Stimulated activated CD8-positive, alpha-beta memory T cell treated with anti-CD3 and anti-CD28 coated beads, Interleukin-12 subunit alpha, Interleukin-12 subunit beta, amount 100 ng/mL, for 24 hours (primary cell): Measurements from ENCODE around the gene KRTAP5-2.
"Not testable (repeated sequence)": the region's sequence is repeated elsewhere in the genome, so short reads cannot be mapped to it uniquely, and the experiment has no call there.

Source experiments
- DNase-seq: peaks from one replicate; pipeline ENCODE4 v3.0.0-alpha.2; 2020; ENCODE audit errors: extremely low read depth

KRTAP5-2 gene, protein sequence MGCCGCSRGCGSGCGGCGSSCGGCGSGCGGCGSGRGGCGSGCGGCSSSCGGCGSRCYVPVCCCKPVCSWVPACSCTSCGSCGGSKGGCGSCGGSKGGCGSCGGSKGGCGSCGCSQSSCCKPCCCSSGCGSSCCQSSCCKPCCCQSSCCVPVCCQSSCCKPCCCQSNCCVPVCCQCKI

DNA sequence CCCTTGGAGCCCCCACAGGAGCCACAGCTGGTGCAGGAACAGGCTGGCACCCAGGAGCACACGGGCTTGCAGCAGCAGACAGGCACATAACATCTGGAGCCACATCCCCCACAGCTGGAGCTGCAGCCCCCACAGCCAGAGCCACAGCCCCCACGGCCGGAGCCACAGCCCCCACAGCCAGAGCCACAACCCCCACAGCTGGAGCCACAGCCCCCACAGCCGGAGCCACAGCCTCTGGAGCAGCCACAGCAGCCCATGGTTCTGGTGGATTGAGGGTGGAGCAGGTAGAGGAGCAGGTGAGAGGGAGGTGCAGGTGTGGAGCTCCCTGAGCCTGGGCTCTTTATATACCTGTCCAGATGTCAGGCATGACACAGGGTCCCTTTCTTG lies at the start of gene KRTAP5-2:
TSS of gene KRTAP5-2 (minus strand) at position 301 of the 387 bp plus-strand sequence. CDS start at position 257, 44 bp downstream.
- no peak for DNase-seq

DNA sequence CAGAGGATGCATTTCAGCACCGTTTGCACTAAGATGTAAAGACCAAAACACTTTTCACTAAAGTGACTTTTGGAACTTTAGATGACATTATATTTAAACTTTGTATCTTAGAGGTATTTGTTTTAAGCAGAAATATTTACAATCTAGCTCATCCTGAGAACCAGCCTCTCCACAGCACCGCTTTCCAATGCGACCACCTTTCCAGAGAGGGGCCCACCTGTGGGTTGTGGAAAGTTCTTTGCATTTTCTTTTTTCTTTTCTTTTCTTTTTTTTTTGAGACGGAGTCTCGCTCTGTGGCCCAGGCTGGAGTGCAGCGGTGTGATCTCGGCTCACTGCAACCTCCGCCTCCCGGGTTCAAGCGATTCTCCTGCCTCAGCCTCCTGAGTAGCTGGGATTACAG lies 48.4 kb upstream of the KRTAP5-2 start:
- DNase-seq = not testable (repeated sequence)

DNA sequence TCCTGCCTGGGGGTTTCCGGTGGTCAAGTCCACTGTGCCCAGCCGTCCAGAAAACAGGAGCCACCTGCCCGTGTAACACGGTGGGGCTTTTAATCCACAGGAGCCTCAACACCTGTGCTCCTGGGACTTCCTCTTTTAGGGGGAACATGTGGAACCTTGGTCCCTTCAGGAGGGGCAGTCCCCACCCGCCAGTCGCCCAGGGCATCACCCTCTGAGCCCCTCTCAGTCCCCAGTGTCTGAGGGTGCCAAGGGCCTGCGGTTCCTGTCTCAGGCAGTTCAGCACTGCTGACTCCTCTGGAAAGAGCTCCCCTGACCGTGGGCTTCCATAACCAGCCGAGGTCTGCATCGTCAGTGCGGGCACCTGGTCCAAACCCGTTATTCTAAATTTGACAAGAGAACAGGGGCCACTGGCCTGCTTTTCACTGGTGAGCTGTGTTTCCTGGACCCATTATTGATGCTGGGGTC lies 47.3 kb upstream of the KRTAP5-2 start:
- DNase-seq = no peak

DNA sequence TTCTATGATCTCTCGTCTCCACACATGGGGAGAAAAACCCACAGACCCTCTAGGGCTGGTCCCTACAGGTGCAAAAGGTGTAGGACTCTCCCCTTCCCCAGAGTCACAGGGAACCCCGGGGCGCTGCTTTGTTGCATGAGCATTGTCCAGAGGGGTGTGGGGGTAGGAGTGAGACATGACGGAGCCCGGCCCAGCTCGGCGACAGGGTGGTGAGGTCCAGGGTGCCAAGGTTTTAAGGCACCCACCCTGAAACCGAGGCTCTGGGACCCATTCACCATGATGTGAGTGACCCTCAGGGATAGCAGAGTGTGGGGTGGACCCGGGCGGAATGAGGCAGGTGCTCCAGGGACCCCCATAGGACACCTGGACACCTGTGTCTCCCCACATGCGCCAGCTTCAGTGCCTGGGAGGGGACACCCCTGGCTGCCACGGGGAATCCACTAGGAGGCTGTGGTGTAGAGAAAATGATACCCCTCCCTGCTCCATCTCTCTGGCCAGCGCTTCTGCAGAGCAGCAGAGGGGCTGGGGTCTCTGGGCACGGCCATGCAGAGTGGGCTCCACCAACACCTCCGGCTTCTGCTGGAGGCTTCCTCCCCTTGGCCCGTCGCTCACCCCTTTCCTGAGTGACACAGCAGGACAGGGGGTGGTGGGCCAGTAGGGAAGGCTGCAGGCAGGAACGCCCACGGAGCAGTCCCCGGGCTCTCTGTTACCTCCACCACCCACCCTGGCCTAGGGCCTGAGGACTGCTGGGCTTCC lies 46.7 kb upstream of the KRTAP5-2 start:
- no peak for DNase-seq

DNA sequence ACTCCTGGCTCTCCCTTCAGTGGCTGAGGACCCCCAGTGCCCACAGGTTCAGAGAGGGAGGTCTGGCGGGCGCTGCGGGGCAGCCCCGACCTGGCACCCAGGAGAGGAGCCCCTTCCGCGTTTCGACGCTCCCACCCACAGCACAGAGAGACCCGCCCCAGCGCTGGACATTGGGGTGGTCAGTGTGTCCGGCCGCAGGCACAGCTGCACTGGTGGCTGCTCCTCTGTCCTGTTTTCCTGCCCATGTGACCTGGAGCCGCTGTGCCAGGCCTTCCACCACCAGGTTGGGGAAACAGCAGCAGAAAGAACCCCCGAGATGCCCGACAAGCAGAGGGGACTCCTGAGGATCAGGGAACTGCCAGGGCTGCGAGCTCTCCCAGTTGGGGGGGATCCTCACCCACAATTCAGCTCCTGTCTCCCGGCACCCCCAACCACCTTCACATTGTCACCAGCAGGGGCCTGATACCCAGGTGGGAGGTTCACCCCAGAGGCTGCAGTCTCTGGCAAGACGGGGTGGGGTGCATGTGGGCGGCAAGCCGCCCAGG lies 45.1 kb upstream of the KRTAP5-2 start:
- no peak for DNase-seq

DNA sequence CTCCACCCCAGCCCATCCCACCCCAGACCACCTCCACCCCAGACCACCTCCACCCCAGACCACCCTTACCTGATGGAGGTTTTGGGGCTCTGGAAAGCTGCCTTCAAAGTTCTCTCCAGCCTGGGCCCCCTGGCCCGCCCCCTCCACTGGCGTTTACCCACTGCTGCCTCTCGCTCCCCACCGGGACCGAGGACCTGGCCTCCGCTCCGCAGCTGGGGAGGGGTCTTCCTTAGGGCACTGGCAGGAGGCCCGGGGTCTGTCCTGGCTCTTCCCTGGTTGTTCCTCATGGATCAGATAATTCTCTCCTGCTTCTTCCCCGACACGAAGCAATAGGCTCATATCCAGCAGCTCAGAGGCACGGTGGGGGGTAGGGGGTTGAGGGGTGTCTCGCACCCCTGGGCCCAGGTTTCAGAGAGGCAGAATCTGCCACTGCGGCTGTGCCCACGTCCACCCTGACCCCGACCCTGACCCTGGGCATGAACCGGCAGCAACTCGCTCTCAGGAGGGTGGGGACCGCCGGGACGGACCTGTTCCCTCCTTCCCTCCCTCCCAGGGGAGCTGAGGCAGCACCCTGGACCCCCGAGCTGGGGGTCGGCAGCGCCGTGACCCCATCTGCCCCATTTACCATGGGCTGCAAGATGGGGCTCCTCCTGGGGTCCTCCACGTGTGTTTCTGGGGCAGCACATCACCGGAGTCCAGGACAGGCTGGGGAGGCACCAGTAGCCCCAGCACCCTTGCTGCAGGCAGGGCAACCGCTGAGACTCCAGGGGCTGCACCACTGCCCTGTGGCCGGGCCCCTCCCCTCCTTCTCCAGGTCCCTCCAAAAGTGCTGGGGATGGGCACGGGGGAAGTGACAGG lies 44.4 kb upstream of the KRTAP5-2 start:
- no peak for DNase-seq

DNA sequence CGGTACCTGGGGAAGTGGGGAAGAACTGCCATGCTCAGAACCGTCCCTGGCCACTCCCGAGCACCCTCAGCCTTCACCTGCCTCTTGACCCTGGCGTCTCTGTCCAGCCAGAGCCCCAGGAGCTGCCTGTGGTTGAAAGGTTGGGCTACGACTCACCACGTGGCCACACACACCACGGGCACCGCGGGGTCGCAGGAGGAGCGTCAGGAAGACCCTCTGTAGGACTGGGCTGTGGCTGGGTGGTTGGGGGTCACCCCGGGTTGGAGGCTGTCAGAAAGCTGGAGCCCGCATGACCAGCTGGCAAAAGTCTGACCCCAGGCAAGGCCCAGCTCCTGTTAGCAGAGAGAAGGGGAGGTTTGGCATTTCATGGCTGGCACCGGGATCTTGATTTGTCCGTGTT lies 43.0 kb upstream of the KRTAP5-2 start:
- DNase-seq = no peak

DNA sequence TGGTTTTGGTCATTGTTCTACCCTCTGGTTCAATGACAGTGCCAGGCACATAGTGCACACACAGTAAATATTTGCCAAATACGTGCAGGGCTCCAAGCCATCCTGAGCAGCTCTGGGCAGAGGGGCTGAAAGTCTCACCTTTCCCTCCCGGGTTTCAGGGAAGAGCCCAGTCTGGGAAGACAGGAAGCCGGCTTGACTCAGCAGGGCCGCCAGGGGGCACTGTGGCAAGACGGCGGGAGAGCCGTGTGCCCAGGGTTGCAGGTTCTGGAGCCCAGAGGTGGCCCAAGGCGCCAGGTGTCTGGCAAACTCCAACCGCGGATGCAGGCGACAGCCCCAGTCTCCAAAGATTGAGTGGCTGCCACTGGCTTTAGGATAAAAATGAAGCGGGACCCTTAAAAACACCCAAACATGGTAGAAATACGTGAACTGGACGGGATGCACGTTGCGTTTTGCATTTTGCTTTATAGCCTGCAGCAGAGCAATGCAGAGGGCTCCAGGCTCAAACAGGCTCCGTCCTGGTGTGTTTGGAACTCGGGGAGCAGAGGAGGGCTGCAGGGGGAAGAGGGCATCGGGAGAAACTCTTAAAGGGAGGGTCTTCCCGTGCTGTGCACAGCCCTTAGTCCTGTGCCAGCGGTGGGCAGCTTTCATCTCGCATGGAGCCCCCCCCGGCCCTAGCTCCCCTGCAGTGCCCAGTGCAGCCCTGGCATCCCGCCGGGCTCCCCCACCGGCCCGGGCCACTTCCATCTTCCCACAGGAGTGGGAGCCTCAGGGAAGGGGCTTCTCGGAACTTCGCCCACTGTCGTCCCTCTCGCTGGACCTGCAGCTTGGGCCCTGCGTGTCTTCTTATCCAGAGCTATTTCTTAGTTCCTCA lies 42.2 kb upstream of the KRTAP5-2 start:
- no peak for DNase-seq

DNA sequence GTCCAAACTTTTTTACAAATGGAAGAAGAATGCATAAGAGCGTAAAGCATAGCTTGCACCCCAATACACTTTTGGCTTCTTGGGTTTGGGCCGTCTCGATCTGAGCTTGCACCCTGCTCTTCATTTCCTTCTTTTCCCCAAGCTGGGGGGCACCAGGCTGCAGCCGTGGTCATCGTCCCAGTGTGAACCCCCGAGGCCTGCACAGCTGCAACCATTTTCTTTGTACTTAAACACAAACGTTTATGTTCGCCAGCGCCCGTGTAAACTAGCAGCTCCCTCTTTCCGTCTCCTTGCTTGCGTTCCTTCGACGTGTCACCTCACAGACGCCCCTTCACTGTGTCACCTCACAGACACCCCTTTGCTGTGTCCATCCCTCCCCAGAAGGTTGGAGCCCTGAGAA lies 41.6 kb upstream of the KRTAP5-2 start:
- DNase-seq = no peak

DNA sequence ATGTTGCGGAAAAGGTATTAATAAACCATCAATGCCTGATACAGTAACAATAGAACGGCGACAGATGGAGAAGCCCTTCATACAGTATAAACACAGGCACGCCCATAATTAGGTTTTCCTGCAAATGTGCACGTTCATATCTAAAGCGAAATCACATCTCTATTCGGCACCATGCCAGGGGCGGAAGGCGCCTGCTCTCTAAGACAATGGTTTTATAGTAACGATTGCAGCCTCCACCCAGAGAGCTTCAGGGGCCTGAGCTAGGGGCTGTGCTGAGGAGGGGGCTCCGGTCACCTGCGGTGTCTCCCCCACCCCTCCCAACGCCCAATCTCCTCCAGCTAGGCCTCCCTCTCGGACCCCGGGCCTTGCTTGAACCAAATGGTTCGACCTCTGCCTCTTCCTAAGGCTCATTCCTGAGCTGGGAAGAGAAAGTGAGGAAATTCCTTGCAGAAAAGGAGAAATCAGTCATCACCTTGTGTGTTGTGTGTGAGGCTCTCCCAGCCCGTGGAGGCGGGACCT lies 41.1 kb upstream of the KRTAP5-2 start:
- no peak for DNase-seq

DNA sequence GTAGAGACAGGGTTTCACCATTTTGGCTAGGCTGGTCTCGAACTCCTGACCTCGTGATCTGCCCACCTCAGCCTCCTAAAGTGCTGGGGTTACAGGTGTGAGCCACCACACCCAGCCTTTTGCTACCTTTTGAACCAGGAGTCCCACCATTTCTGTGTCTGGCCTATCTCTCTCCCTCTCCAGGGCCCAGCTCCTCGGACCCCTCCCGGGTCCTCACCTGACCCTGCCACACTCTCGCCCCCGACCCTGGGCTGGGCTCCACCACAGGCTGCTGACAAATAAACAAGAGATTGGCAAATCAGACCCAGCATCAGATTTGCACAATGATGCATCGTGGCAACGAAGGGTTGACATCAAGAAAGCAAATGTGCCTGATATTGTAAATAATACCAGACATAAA lies 40.2 kb upstream of the KRTAP5-2 start:
- no peak for DNase-seq

DNA sequence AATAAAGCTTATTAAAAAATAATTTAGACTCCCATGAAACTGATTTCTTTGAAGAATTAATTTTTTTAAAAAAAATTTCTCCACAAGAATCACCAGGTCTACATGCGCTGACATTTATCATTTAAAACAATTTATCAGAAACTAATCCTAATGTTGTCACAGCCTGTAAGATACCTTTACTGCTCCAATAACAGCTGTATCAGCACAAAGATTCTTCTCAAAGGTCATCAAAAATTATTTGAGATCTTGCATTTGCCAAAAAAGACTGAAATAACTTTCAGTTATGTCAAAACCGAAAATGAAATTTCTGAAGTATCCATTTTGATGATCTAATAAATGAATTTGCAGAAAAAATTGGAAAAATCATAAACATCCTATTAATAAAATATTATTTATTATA lies 39.5 kb upstream of the KRTAP5-2 start:
- no peak for DNase-seq

DNA sequence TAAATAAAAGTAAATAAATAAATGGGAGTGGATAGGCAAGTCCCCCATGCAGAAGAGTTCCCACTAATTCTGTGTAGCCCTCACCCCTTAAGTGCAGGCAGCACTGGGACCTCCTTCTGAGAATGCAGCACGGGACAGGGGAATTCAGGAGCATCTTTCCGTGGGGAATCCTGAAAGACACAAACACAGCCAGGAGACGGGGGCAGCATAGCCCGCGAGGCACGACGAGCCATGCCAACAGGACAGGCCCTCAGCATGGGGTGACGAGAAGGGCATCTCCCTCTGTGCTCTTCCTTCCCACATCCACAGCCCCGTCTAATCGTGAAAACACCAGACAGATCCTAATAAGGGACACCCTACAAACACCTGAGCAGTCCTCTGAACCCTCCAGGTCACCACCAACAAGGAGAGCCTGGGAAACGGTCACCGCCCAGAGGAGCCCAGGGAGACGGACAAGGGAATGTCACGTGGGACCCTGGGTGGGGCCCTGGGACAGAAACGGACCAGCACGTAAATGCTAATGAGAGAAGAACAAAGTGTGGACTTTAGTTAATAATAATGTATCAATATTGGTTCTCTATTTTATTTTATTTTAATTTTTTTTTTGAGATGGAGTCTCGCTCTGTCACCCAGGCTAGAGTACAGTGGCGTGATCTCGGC lies 38.3 kb upstream of the KRTAP5-2 start:
- DNase-seq = no peak

DNA sequence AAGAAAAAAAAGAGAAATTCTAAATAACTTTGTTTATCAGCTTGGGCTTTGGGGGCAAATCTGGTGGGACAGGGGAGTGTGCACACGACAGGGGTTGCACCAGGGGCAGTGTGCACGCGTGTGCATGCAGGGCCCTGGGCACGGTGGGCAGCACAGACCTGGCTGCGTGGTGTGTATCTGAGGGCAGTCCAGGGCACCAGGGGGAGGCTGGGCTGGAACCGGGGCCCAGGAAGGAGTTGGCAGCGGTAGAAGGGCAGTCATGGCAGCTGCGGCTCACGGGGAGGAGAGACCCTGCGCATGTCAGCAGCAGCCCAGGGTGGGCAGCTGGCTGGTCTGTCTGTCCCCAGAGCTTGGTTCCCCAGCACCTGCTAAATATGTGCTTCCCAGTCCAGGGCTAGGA lies 35.8 kb upstream of the KRTAP5-2 start:
- DNase-seq = no peak

DNA sequence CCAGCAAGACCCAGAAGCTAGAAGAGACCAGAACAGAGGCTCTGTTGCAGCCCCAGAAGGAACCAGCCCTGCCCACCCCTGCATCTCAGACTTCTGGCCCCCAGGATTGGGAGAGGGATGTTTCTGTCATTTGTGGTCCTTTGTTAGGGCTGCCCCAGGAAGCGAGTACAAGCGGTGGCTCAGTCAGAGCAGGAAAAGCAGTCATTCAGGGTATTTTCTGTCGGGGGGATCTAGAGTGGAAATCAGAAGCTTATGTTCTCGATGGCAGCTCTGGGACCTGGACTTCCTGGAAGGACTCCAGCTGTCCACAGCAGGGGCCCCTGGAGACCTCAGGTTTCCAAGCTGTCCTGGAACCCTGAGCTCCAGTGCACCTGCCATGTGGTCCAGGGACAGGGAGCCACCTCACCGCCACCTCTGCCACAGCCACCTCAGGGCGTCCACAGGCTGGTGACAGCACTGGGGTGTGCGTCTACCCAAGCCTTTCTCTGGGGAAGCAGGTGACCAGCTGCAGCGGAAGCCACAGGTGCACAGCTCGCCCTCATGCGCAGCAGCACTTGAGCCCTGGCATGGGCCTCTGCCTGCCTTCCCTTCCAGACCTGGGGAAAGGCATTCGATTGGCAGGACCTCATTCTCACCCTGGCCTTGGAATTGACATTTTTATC lies 34.1 kb upstream of the KRTAP5-2 start:
- no peak for DNase-seq

DNA sequence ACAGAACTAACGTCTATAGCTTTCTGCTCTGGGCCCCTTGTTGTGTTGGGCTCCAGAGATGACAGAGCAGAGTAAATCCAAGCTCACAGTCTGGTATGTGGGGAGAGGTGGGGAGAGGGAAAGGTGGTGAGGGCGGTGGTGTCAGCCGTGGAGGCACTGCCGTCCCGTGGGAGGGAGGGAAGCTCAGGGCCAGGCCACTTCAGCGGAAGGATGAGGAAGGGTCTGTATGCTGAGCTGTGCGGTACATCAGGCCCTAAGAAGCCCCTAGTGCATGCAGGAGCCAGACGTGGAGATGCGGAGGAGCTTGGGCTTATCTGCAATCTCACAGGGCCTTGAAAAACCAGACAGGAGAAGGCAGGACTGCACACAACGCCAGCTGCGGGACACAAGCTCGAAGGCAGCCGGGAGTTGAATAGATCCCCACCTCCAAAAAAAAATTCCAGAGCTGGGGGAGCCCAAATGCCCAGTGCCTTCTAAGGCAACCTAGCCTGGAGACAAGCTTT lies 33.0 kb upstream of the KRTAP5-2 start:
- DNase-seq = no peak

DNA sequence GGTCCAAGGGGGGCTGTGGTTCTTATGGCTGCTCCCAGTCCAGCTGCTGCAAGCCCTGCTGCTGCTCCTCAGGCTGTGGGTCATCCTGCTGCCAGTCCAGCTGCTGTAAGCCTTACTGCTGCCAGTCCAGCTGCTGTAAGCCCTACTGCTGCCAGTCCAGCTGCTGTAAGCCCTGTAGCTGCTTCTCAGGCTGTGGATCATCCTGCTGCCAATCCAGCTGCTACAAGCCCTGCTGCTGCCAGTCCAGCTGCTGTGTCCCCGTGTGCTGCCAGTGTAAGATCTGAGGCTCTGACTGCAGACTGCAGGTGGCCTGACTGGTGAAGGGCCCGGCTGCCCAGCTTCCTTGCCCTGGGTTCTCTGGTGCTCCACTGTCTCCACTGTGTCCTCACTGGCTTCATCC lies 32.2 kb upstream of the KRTAP5-2 start:
- DNase-seq = no peak

DNA sequence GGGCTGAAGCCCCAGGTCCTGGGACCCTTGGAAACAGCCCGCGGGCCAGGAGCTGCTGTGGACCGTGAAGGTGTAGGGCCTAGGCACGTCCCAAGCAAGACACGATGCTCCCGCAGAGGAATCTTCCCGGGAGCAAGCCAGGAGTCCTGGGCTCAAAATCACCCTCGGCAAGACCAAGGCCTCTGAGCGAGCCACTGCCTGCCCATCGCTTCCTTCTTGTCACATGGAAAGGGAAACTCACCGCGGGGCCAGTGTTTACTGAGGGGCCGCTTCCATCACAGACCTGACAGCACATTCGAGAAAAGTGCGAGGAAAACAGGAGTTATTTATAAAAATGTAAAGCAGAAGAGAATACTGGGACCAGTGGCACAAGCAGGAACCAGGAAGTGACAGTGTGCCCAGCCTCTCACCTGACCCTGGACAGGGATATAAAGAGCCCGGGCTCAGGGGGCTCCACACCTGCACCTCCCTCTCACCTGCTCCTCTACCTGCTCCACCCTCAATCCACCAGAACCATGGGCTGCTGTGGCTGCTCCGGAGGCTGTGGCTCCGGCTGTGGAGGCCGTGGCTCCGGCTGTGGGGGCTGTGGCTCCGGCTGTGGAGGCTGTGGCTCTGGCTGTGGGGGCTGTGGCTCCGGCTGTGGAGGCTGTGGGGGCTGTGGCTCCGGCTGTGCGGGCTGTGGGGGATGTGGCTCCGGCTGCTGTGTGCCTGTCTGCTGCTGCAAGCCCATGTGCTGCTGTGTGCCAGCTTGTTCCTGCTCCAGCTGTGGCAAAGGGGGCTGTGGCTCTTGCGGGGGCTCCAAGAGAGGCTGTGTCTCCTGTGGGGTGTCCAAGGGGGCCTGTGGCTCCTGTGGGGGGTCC lies 31.5 kb upstream of the KRTAP5-2 start, which contains the start of gene KRTAP5-5:
TSS of gene KRTAP5-5 (plus strand) at position 450 of the 860 bp plus-strand sequence. CDS start at position 516, 66 bp downstream.
- DNase-seq = no peak
